Testis (tissue), 3 donors: ENCODE results near the gene LRRD1. TPM values are rescaled to one million over a fixed set of nuclear protein-coding genes. Genes with fewer than 3 reads are reported as not detected.
A peak's percentile ranks its signal among the peaks of the same experiment; 100 is the strongest.

Experiments used
- DNase-seq: peaks from one replicate; pipeline ENCODE4 v3.0.0-alpha.2; 2019
- H3K27ac ChIP-seq, 2 donors: fragments of 200-600 bp; sonication (generic); one replicate each; pipeline ENCODE4 v1.5.1; 2019
- H3K27me3 ChIP-seq: fragments of 200-600 bp; sonication (generic); one replicate; pipeline ENCODE4 v1.5.1; 2019
- H3K36me3 ChIP-seq: fragments of 200-600 bp; sonication (generic); one replicate; pipeline ENCODE4 v1.5.1; 2017; ENCODE audit warnings: low read depth; ENCODE audit errors: missing control alignments
- H3K4me1 ChIP-seq: fragments of 200-600 bp; sonication (generic); one replicate; pipeline ENCODE4 v1.5.1; 2019
- H3K4me3 ChIP-seq, 2 donors: fragments of 200-600 bp; sonication (generic); one replicate each; pipeline ENCODE4 v1.5.1; 2017 to 2019
- H3K9me3 ChIP-seq: fragments of 200-600 bp; sonication (generic); one replicate; pipeline ENCODE4 v1.5.1; 2017
- CTCF ChIP-seq, 3 experiments: fragments of 450-650 bp in 2 of 3; fragments of 200-600 bp in 1 of 3; sonication (generic) in 1 of 3; IDR thresholded peaks; one replicate each; pipeline ENCODE4 v1.5.1; 2016 to 2019; ENCODE audit warnings: antibody characterized with exemption in 3 of 3, mild to moderate bottlenecking in 2 of 3, moderate library complexity in 1 of 3
- POLR2A ChIP-seq: fragments of 450-650 bp; IDR thresholded peaks from one replicate; pipeline ENCODE4 v1.6.1; 2017; ENCODE audit warnings: antibody characterized with exemption, mild to moderate bottlenecking, moderate library complexity
- WGBS, 2 donors: methylation state at CpG; one replicate each; pipeline ENCODE4 v1.1.5; 2018; 5-methylcytosine and 5-hydroxymethylcytosine counted together
- intact Hi-C: fragments of 100-400 bp; cut with DNase I; formaldehyde crosslinking; loops from one replicate; pipeline ENCODE4 v1.15.1; 2023; ENCODE audit warnings: low total_unique reads
- polyA plus RNA-seq: library from polyadenylated mRNA; stranded (reverse); fragments of 350-450 nt; fragmentation: Illumina TruSeq; extraction: RNeasy Lipid Tissue Mini Kit (QIAGEN cat#74804); gene quantifications from one replicate; pipeline ENCODE4 v1.2.3, GENCODE V29; 2014; ENCODE audit warnings: low read depth, low replicate concordance; ENCODE audit not compliant: insufficient read depth
- total RNA-seq, 2 donors: library from RNA; depleted of rRNA; stranded (reverse); fragments of >200 nt; gene quantifications; one replicate each; pipeline ENCODE4 v1.2.3, GENCODE V29; 2016

The LRRD1 gene
- total and polyA plus RNA-seq, 3 donors from 2014 or later = 7.7 to 14.8 (median 8.7) TPM

- peak overlapping the region; percentile 94 to 99 for H3K4me3 ChIP-seq
- 0 to 7% methylated on average over 2 to 30 of the region's 42 CpGs for WGBS, 2 donors
- no peak for TF ChIP-seq POLR2A
- TF ChIP-seq CTCF (IDR thresholded peaks at IDR 0.05) = peak; percentile 81 to 94 (median 87)
- H3K36me3 ChIP-seq = no peaks in the 10 kb centered on the region
- peaks cover 15% of the 10 kb centered on the region for H3K4me1 ChIP-seq
- intact Hi-C loops = no loop called here
- H3K27me3 ChIP-seq = no peaks in the 10 kb centered on the region
- H3K9me3 ChIP-seq = no peaks in the 10 kb centered on the region
- peak; percentile 89 for DNase-seq
- H3K27ac ChIP-seq = peak overlapping the region; percentile 98 to 99
These were observed 45.1 kb downstream of the LRRD1 start for GRCh38 chr7:92133737-92134270.

- TF ChIP-seq CTCF (IDR thresholded peaks at IDR 0.05) (no peak), POLR2A (no peak)
- Histone ChIP-seq H3K27ac (peak overlapping the region; percentile 98 to 99), H3K4me1 (peaks cover 15% of the 10 kb centered on the region), H3K9me3 (no peaks in the 10 kb centered on the region), H3K4me3 (peak overlapping the region; percentile 94 to 99), H3K36me3 (no peaks in the 10 kb centered on the region), H3K27me3 (no peaks in the 10 kb centered on the region)
- 12 to 15% methylated on average over 15 of the region's 15 CpGs for WGBS, 2 donors
- no peak for DNase-seq
- intact Hi-C loops = no loop called here
These were observed 45.7 kb downstream of the LRRD1 start for GRCh38 chr7:92133133-92133736.

GRCh38 chr7:92131764-92132330, 47.1 kb downstream of the LRRD1 start:
- intact Hi-C loops = no loop called here
- Histone ChIP-seq H3K4me1 (peaks cover 15% of the 10 kb centered on the region), H3K9me3 (no peaks in the 10 kb centered on the region), H3K27ac (peak overlapping the region; percentile 12 to 98), H3K27me3 (no peaks in the 10 kb centered on the region), H3K4me3 (no peak overlapping the region), H3K36me3 (no peaks in the 10 kb centered on the region)
- TF ChIP-seq CTCF (IDR thresholded peaks at IDR 0.05) (no peak), POLR2A (no peak)
- WGBS, 2 donors = 26 to 32% methylated on average over 4 of the region's 4 CpGs
- no peak for DNase-seq

- H3K4me3 ChIP-seq = no peak overlapping the region
- H3K4me1 ChIP-seq = peaks cover 15% of the 10 kb centered on the region
- no peaks in the 10 kb centered on the region for H3K9me3 ChIP-seq
- DNase-seq = no peak
- intact Hi-C loops = no loop called here
- H3K27me3 ChIP-seq = no peaks in the 10 kb centered on the region
- TF ChIP-seq POLR2A = no peak
- no peak for TF ChIP-seq CTCF (IDR thresholded peaks at IDR 0.05)
- no peak overlapping the region for H3K27ac ChIP-seq
- H3K36me3 ChIP-seq = no peaks in the 10 kb centered on the region
- 73 to 88% methylated on average over 5 of the region's 5 CpGs for WGBS, 2 donors
These were observed 47.8 kb downstream of the LRRD1 start for GRCh38 chr7:92131093-92131492.

- Histone ChIP-seq H3K36me3 (no peaks in the 10 kb centered on the region), H3K9me3 (no peaks in the 10 kb centered on the region), H3K4me3 (no peak overlapping the region), H3K27ac (no peak overlapping the region), H3K4me1 (no peaks in the 10 kb centered on the region), H3K27me3 (no peaks in the 10 kb centered on the region)
- TF ChIP-seq POLR2A (no peak), CTCF (IDR thresholded peaks at IDR 0.05) (no peak)
- no peak for DNase-seq
- intact Hi-C loops = no loop called here
These were observed 57.3 kb downstream of the LRRD1 start for GRCh38 chr7:92121681-92122080.
